Liver (tissue), 9 donors: ENCODE data around the gene TTLL13. TPM values are rescaled to one million over a fixed set of nuclear protein-coding genes. Genes with fewer than 3 reads are reported as not detected.

Experiments
- DNase-seq: peaks from one replicate; pipeline ENCODE4 v3.0.0-alpha.2; 2017; ENCODE audit warnings: low spot score
- H3K27ac ChIP-seq, 2 donors: one replicate each; pipeline ENCODE4 v1.7.0; 2013; ENCODE audit warnings: inconsistent platforms in 2 of 2, low read length in 2 of 2, control low read depth in 1 of 2, low read depth in 1 of 2, mild to moderate bottlenecking in 1 of 2
- H3K27me3 ChIP-seq, 4 donors: one replicate each; pipeline versions ENCODE4 v1.6.1 to v1.7.0; 2013; ENCODE audit warnings: low read length in 3 of 4, inconsistent platforms in 1 of 4, mild to moderate bottlenecking in 1 of 4, moderate library complexity in 1 of 4; ENCODE audit not compliant: control insufficient read depth in 4 of 4, insufficient read depth in 4 of 4
- H3K36me3 ChIP-seq, 4 donors: one replicate each; pipeline versions ENCODE4 v1.6.1 to v1.7.0; 2013; ENCODE audit warnings: low read length in 3 of 4, mild to moderate bottlenecking in 3 of 4, low read depth in 1 of 4, moderate library complexity in 1 of 4; ENCODE audit not compliant: control insufficient read depth in 4 of 4, insufficient read depth in 3 of 4
- H3K4me1 ChIP-seq, 4 donors: one replicate each; pipeline versions ENCODE4 v1.6.1 to v1.7.0; 2013; ENCODE audit warnings: low read length in 3 of 4, mild to moderate bottlenecking in 3 of 4, moderate library complexity in 1 of 4; ENCODE audit not compliant: control insufficient read depth in 4 of 4, insufficient read depth in 4 of 4
- H3K4me3 ChIP-seq, 3 donors: one replicate each; pipeline versions ENCODE4 v1.6.1 to v1.7.0; 2013; ENCODE audit warnings: low read length in 3 of 3, control low read depth in 1 of 3, low read depth in 1 of 3, mild to moderate bottlenecking in 1 of 3
- H3K9ac ChIP-seq, 2 donors: one replicate each; pipeline ENCODE4 v1.7.0; 2013; ENCODE audit warnings: low read length in 2 of 2, mild to moderate bottlenecking in 2 of 2, moderate library complexity in 2 of 2, control low read depth in 1 of 2, low read depth in 1 of 2
- H3K9me3 ChIP-seq, 4 donors: one replicate each; pipeline versions ENCODE4 v1.6.1 to v1.7.0; 2013; ENCODE audit warnings: low read length in 3 of 4; ENCODE audit not compliant: control insufficient read depth in 4 of 4
- ATF3 ChIP-seq: IDR thresholded peaks from 2 replicates; pipeline ENCODE4 v1.6.1; 2016; ENCODE audit warnings: antibody characterized with exemption
- CTCF ChIP-seq: fragments of 150-350 bp; IDR thresholded peaks from 2 replicates; pipeline ENCODE4 v1.5.1; 2017; ENCODE audit warnings: improper control_type of control experiment, low read depth, low read length; ENCODE audit not compliant: missing input control
- EGR1 ChIP-seq, 2 donors: IDR thresholded peaks; 2 replicates each; pipeline ENCODE4 v1.6.1; 2016 to 2018; ENCODE audit warnings: antibody characterized with exemption in 2 of 2, low read depth in 2 of 2
- FOXA1 ChIP-seq: IDR thresholded peaks from 2 replicates; pipeline ENCODE4 v1.6.1; 2016; ENCODE audit warnings: antibody characterized with exemption
- FOXA2 ChIP-seq: IDR thresholded peaks from 2 replicates; pipeline ENCODE4 v1.6.1; 2016; ENCODE audit warnings: antibody characterized with exemption
- GABPA ChIP-seq, 2 donors: IDR thresholded peaks in 1 of 2; conservative IDR thresholded peaks in 1 of 2; 2 replicates each; pipeline ENCODE4 v1.6.1; 2016; ENCODE audit warnings: antibody characterized with exemption in 2 of 2, mild to moderate bottlenecking in 1 of 2, moderate library complexity in 1 of 2
- HNF4A ChIP-seq, 2 donors: conservative IDR thresholded peaks; 2 replicates each; pipeline ENCODE4 v1.6.1; 2016; ENCODE audit warnings: antibody characterized with exemption in 2 of 2, mild to moderate bottlenecking in 2 of 2
- HNF4G ChIP-seq: IDR thresholded peaks from 2 replicates; pipeline ENCODE4 v1.6.1; 2016; ENCODE audit warnings: antibody characterized with exemption
- JUND ChIP-seq, 2 donors: IDR thresholded peaks; 2 replicates each; pipeline ENCODE4 v1.6.1; 2016; ENCODE audit warnings: antibody characterized with exemption in 2 of 2
- NR2F2 ChIP-seq: IDR thresholded peaks from 2 replicates; pipeline ENCODE4 v1.6.1; 2016; ENCODE audit warnings: antibody characterized with exemption
- RAD21 ChIP-seq, 2 donors: IDR thresholded peaks; 2 replicates each; pipeline ENCODE4 v1.6.1; 2016; ENCODE audit warnings: antibody characterized with exemption in 2 of 2, mild to moderate bottlenecking in 2 of 2
- REST ChIP-seq: IDR thresholded peaks from 2 replicates; pipeline ENCODE4 v1.6.1; 2016; ENCODE audit warnings: antibody characterized with exemption, mild to moderate bottlenecking
- RXRA ChIP-seq, 2 donors: IDR thresholded peaks; 2 replicates each; pipeline ENCODE4 v1.6.1; 2017 to 2018; ENCODE audit warnings: antibody characterized with exemption in 2 of 2, mild to moderate bottlenecking in 1 of 2
- SP1 ChIP-seq: IDR thresholded peaks from 2 replicates; pipeline ENCODE4 v1.6.1; 2018; ENCODE audit warnings: antibody characterized with exemption, mild to moderate bottlenecking
- TAF1 ChIP-seq: conservative IDR thresholded peaks from 2 replicates; pipeline ENCODE4 v1.6.1; 2016; ENCODE audit warnings: antibody characterized with exemption, mild to moderate bottlenecking
- YY1 ChIP-seq: IDR thresholded peaks from 2 replicates; pipeline ENCODE4 v1.6.1; 2016; ENCODE audit warnings: antibody characterized with exemption, mild to moderate bottlenecking
- ZBTB33 ChIP-seq: IDR thresholded peaks from 2 replicates; pipeline ENCODE4 v1.6.1; 2016; ENCODE audit warnings: antibody characterized with exemption
- WGBS: extraction: QIAGEN DNeasy Blood & Tissue Kit; methylation state at CpG from one replicate; pipeline ENCODE4 v1.1.7; 2013; 5-methylcytosine and 5-hydroxymethylcytosine counted together
- polyA plus RNA-seq, 2 donors: library from polyadenylated mRNA; stranded (reverse) in 1 of 2; unstranded in 1 of 2; fragments of 200-250 nt in 1 of 2; fragments of >200 nt in 1 of 2; fragmentation: Nextera tagmentation in 1 of 2; extraction: Ambion mirVana in 1 of 2; gene quantifications; one replicate each; pipeline versions ENCODE4 v1.2.1 to v1.2.3, GENCODE V29; 2013 to 2015
- total RNA-seq, 2 donors: library from RNA; depleted of rRNA; stranded (reverse); fragments of >200 nt; gene quantifications; one replicate each; pipeline ENCODE4 v1.2.3, GENCODE V29; 2014
- donor health status: healthy.
- donor health status: healthy.
- donor health status: healthy.
- donor health status: healthy.
- donor health status: healthy.

TTLL13 gene
- total and polyA plus RNA-seq, 4 donors, result 0.08 to 0.17 TPM; not detected in 2

- no peak for TF ChIP-seq REST
- TF ChIP-seq JUND (IDR thresholded peaks at IDR 0.05), result no peak
- no peak for TF ChIP-seq EGR1 (IDR thresholded peaks at IDR 0.05; ENCODE audit: low read depth in 2 of 2)
- TF ChIP-seq ATF3, result no peak
- no peak for TF ChIP-seq RAD21 (IDR thresholded peaks at IDR 0.05)
- no peak for TF ChIP-seq YY1
- no peak for TF ChIP-seq RXRA (IDR thresholded peaks at IDR 0.05)
- no peak for TF ChIP-seq FOXA1
- no peak for TF ChIP-seq HNF4G
- TF ChIP-seq HNF4A (conservative IDR thresholded peaks at IDR 0.05), result no peak
- no peak for TF ChIP-seq CTCF
- no peak for TF ChIP-seq FOXA2
- TF ChIP-seq ZBTB33, result no peak
- no peak for TF ChIP-seq TAF1
- no peak overlapping the region for H3K27ac ChIP-seq
- no peaks in the 10 kb centered on the region for H3K27me3 ChIP-seq
- H3K4me1 ChIP-seq, result peaks cover 0 to 7% (median 0%) of the 10 kb centered on the region in 4 donors
- no peak overlapping the region for H3K9ac ChIP-seq
- H3K36me3 ChIP-seq, result no peaks in the 10 kb centered on the region
- WGBS, result 87% methylated on average over 6 of the region's 6 CpGs
- no peak for DNase-seq
- H3K4me3 ChIP-seq, result no peak overlapping the region
- no peaks in the 10 kb centered on the region for H3K9me3 ChIP-seq
These were observed 44.8 kb downstream of the TTLL13 start for GRCh38 chr15:90294159-90294558.

- no peak overlapping the region for H3K9ac ChIP-seq
- H3K9me3 ChIP-seq, result no peaks in the 10 kb centered on the region
- H3K4me3 ChIP-seq, result no peak overlapping the region
- WGBS, result 78% methylated on average over 16 of the region's 16 CpGs
- DNase-seq, result no peak
- peaks cover 0 to 7% (median 0%) of the 10 kb centered on the region in 4 donors for H3K4me1 ChIP-seq
- no peaks in the 10 kb centered on the region for H3K27me3 ChIP-seq
- no peak overlapping the region for H3K27ac ChIP-seq
- no peaks in the 10 kb centered on the region for H3K36me3 ChIP-seq
- TF ChIP-seq REST (no peak), GABPA (IDR thresholded peaks at IDR 0.05 in 1 of 2, conservative IDR thresholded peaks at IDR 0.05 in 1 of 2) (no peak), RAD21 (IDR thresholded peaks at IDR 0.05) (no peak), TAF1 (no peak), FOXA1 (no peak), HNF4A (conservative IDR thresholded peaks at IDR 0.05) (no peak), HNF4G (no peak), FOXA2 (no peak), YY1 (no peak), RXRA (IDR thresholded peaks at IDR 0.05) (no peak), ZBTB33 (no peak), ATF3 (no peak), NR2F2 (no peak), EGR1 (IDR thresholded peaks at IDR 0.05; ENCODE audit: low read depth in 2 of 2) (no peak), SP1 (no peak), JUND (IDR thresholded peaks at IDR 0.05) (no peak)
These were observed 45.4 kb downstream of the TTLL13 start for GRCh38 chr15:90294601-90295269.
